Mammary epithelial cell (primary cell): ENCODE results near the gene UMODL1.

ENCODE experiments used
- CTCF ChIP-seq, 2 donors: IDR thresholded peaks in 1 of 2; conservative IDR thresholded peaks in 1 of 2; 2 replicates each; pipeline ENCODE4 v1.5.1; 2011 to 2012; ENCODE audit warnings: inconsistent platforms in 2 of 2, low read length in 2 of 2, mild to moderate bottlenecking in 2 of 2, control low read depth in 1 of 2, low read depth in 1 of 2; ENCODE audit not compliant: insufficient read depth in 1 of 2; ENCODE audit errors: extremely low read depth in 1 of 2
- EZH2 ChIP-seq: IDR thresholded peaks from 2 replicates; pipeline ENCODE4 v1.6.1; 2012; ENCODE audit warnings: low read length, inconsistent platforms, borderline replicate concordance

GRCh38 chr21:42030311-42030710 is 40.8 kb upstream of the UMODL1 start:
- no peak for TF ChIP-seq CTCF (conservative IDR thresholded peaks at IDR 0.05 in 1 of 2, IDR thresholded peaks at IDR 0.05 in 1 of 2; ENCODE audit: extremely low read depth in 1 of 2, insufficient read depth in 1 of 2, low read depth in 1 of 2, low read length in 2 of 2)
- no peak for TF ChIP-seq EZH2
